ENCODE measurements around the gene SNAP23. TPM values are rescaled to one million over a fixed set of nuclear protein-coding genes. Genes with fewer than 3 reads are reported as not detected.

SNAP23 gene
- 100 to 1,000 TPM in 1 of 4 donors, 10 to 100 TPM in 3; 79.1 to 155 (median 84.2) TPM for total RNA-seq

GRCh38 chr15:42495361-42496212 is at the start of gene SNAP23:
Gene SNAP23, plus strand, starts transcription at chr15:42495634. Its CDS starts 16,213 bp downstream, at chr15:42511847.
- DNase-seq = peak; percentile 93
- intact Hi-C loops (cut with DNase I; ENCODE audit: low total_unique reads) = no loop called here
- H3K4me3 ChIP-seq = peak within 1 kb of the TSS; percentile 59 to 88
- H3K27ac ChIP-seq = peak within 1 kb of the TSS; percentile 93 to 99
- no peaks in the 10 kb centered on the region for H3K9me3 ChIP-seq
- H3K4me1 ChIP-seq = peaks cover 10 to 13% of the 10 kb centered on the region in 2 donors
- H3K27me3 ChIP-seq = no peaks in the 10 kb centered on the region
- H3K36me3 ChIP-seq = no peaks in the 10 kb centered on the region
- TF ChIP-seq CTCF (IDR thresholded peaks at IDR 0.05) = no peak
- peak; percentile 96 to 98 for TF ChIP-seq POLR2A (IDR thresholded peaks at IDR 0.05)

GRCh38 chr15:42447599-42447998 is 47.8 kb upstream of the SNAP23 start:
- Histone ChIP-seq H3K4me1 (no peaks in the 10 kb centered on the region), H3K27ac (no peak overlapping the region), H3K9me3 (no peaks in the 10 kb centered on the region), H3K27me3 (no peaks in the 10 kb centered on the region), H3K4me3 (no peak overlapping the region), H3K36me3 (no peaks in the 10 kb centered on the region)
- no peak for DNase-seq
- intact Hi-C loops (cut with DNase I; ENCODE audit: low total_unique reads) = no loop called here
- TF ChIP-seq POLR2A (IDR thresholded peaks at IDR 0.05) = no peak
- no peak for TF ChIP-seq CTCF (IDR thresholded peaks at IDR 0.05)

GRCh38 chr15:42448281-42448680 is 47.2 kb upstream of the SNAP23 start:
- intact Hi-C loops (cut with DNase I; ENCODE audit: low total_unique reads) = no loop called here
- no peak overlapping the region for H3K27ac ChIP-seq
- no peak for DNase-seq
- H3K4me1 ChIP-seq = no peaks in the 10 kb centered on the region
- H3K4me3 ChIP-seq = no peak overlapping the region
- H3K27me3 ChIP-seq = no peaks in the 10 kb centered on the region
- no peaks in the 10 kb centered on the region for H3K36me3 ChIP-seq
- TF ChIP-seq POLR2A (IDR thresholded peaks at IDR 0.05) = no peak
- TF ChIP-seq CTCF (IDR thresholded peaks at IDR 0.05) = no peak
- H3K9me3 ChIP-seq = no peaks in the 10 kb centered on the region

GRCh38 chr15:42449770-42450424 is 45.5 kb upstream of the SNAP23 start:
- TF ChIP-seq CTCF (IDR thresholded peaks at IDR 0.05) (no peak), POLR2A (IDR thresholded peaks at IDR 0.05) (no peak)
- intact Hi-C loops (cut with DNase I; ENCODE audit: low total_unique reads) = no loop called here
- H3K36me3 ChIP-seq = no peaks in the 10 kb centered on the region
- no peaks in the 10 kb centered on the region for H3K4me1 ChIP-seq
- no peak overlapping the region for H3K4me3 ChIP-seq
- no peak for DNase-seq
- H3K27me3 ChIP-seq = no peaks in the 10 kb centered on the region
- no peak overlapping the region for H3K27ac ChIP-seq
- no peaks in the 10 kb centered on the region for H3K9me3 ChIP-seq

- Histone ChIP-seq H3K27ac (no peak overlapping the region), H3K36me3 (no peaks in the 10 kb centered on the region), H3K4me1 (no peaks in the 10 kb centered on the region), H3K4me3 (no peak overlapping the region), H3K27me3 (no peaks in the 10 kb centered on the region), H3K9me3 (no peaks in the 10 kb centered on the region)
- intact Hi-C loops (cut with DNase I; ENCODE audit: low total_unique reads) = no loop called here
- TF ChIP-seq POLR2A (IDR thresholded peaks at IDR 0.05) = no peak
- no peak for TF ChIP-seq CTCF (IDR thresholded peaks at IDR 0.05)
- no peak for DNase-seq
These were observed 45.0 kb upstream of the SNAP23 start for GRCh38 chr15:42450425-42450790.
